ENCODE measurements around the gene MAP4K1.

Gene MAP4K1

GRCh38 chr19:38549942-38550341 is 67.8 kb downstream of the MAP4K1 start:
- Histone ChIP-seq H3K27ac (no peak overlapping the region), H3K27me3 (ENCODE audit: insufficient read depth, low read depth) (no peaks in the 10 kb centered on the region), H3K4me3 (IDR thresholded peaks at IDR 0.05; ENCODE audit: insufficient read depth, low read depth, low read length) (no peak overlapping the region), H3K79me2 (ENCODE audit: insufficient read depth, low read depth) (no peaks in the 10 kb centered on the region), H3K4me1 (ENCODE audit: low read depth, poor library complexity, severe bottlenecking) (no peaks in the 10 kb centered on the region), H3K36me3 (ENCODE audit: insufficient read depth) (no peaks in the 10 kb centered on the region), H2AFZ (ENCODE audit: low read depth) (no peak overlapping the region), H3K9ac (no peak overlapping the region), H3K4me2 (no peak overlapping the region), H4K20me1 (ENCODE audit: insufficient read depth) (no peaks in the 10 kb centered on the region)
- no peak for TF ChIP-seq CTCF (conservative IDR thresholded peaks at IDR 0.05; ENCODE audit: low read depth, low read length)

- H3K4me2 ChIP-seq = no peak overlapping the region
- no peak overlapping the region for H3K9ac ChIP-seq
- H3K4me3 ChIP-seq (IDR thresholded peaks at IDR 0.05; ENCODE audit: insufficient read depth, low read depth, low read length) = no peak overlapping the region
- no peak for TF ChIP-seq CTCF (conservative IDR thresholded peaks at IDR 0.05; ENCODE audit: low read depth, low read length)
- no peak overlapping the region for H3K27ac ChIP-seq
- no peaks in the 10 kb centered on the region for H3K79me2 ChIP-seq (ENCODE audit: insufficient read depth, low read depth)
- no peaks in the 10 kb centered on the region for H3K27me3 ChIP-seq (ENCODE audit: insufficient read depth, low read depth)
- H4K20me1 ChIP-seq (ENCODE audit: insufficient read depth) = no peaks in the 10 kb centered on the region
- H2AFZ ChIP-seq (ENCODE audit: low read depth) = no peak overlapping the region
- peaks cover 6% of the 10 kb centered on the region for H3K4me1 ChIP-seq (ENCODE audit: low read depth, poor library complexity, severe bottlenecking)
- H3K36me3 ChIP-seq (ENCODE audit: insufficient read depth) = no peaks in the 10 kb centered on the region
These were observed 68.7 kb downstream of the MAP4K1 start for GRCh38 chr19:38549061-38549460.

- Histone ChIP-seq H3K4me2 (no peak overlapping the region), H3K27ac (no peak overlapping the region), H3K36me3 (ENCODE audit: insufficient read depth) (no peaks in the 10 kb centered on the region), H4K20me1 (ENCODE audit: insufficient read depth) (no peaks in the 10 kb centered on the region), H3K4me1 (ENCODE audit: low read depth, poor library complexity, severe bottlenecking) (peaks cover 10% of the 10 kb centered on the region), H2AFZ (ENCODE audit: low read depth) (no peak overlapping the region), H3K4me3 (IDR thresholded peaks at IDR 0.05; ENCODE audit: insufficient read depth, low read depth, low read length) (no peak overlapping the region), H3K79me2 (ENCODE audit: insufficient read depth, low read depth) (no peaks in the 10 kb centered on the region), H3K9ac (no peak overlapping the region), H3K27me3 (ENCODE audit: insufficient read depth, low read depth) (no peaks in the 10 kb centered on the region)
- no peak for TF ChIP-seq CTCF (conservative IDR thresholded peaks at IDR 0.05; ENCODE audit: low read depth, low read length)
These were observed 70.3 kb downstream of the MAP4K1 start for GRCh38 chr19:38547421-38547820.

GRCh38 chr19:38545596-38545995 is 72.2 kb downstream of the MAP4K1 start:
- Histone ChIP-seq H4K20me1 (ENCODE audit: insufficient read depth) (no peaks in the 10 kb centered on the region), H3K79me2 (ENCODE audit: insufficient read depth, low read depth) (no peaks in the 10 kb centered on the region), H3K4me1 (ENCODE audit: low read depth, poor library complexity, severe bottlenecking) (peaks cover 10% of the 10 kb centered on the region), H3K36me3 (ENCODE audit: insufficient read depth) (no peaks in the 10 kb centered on the region), H3K27ac (no peak overlapping the region), H3K4me2 (no peak overlapping the region), H3K4me3 (IDR thresholded peaks at IDR 0.05; ENCODE audit: insufficient read depth, low read depth, low read length) (no peak overlapping the region), H2AFZ (ENCODE audit: low read depth) (no peak overlapping the region), H3K9ac (no peak overlapping the region), H3K27me3 (ENCODE audit: insufficient read depth, low read depth) (no peaks in the 10 kb centered on the region; the same call in 1 of the 2 replicates)
- no peak for TF ChIP-seq CTCF (conservative IDR thresholded peaks at IDR 0.05; ENCODE audit: low read depth, low read length)
